Measurements from ENCODE around the gene NUTM2F. TPM values are rescaled to one million over a fixed set of nuclear protein-coding genes. Genes with fewer than 3 reads are reported as not detected.
"Not testable (repeated sequence)": the region's sequence is repeated elsewhere in the genome, so short reads cannot be mapped to it uniquely, and the experiment has no call there.

The NUTM2F gene
- polyA plus RNA-seq, 4 donors, result not detected

DNA sequence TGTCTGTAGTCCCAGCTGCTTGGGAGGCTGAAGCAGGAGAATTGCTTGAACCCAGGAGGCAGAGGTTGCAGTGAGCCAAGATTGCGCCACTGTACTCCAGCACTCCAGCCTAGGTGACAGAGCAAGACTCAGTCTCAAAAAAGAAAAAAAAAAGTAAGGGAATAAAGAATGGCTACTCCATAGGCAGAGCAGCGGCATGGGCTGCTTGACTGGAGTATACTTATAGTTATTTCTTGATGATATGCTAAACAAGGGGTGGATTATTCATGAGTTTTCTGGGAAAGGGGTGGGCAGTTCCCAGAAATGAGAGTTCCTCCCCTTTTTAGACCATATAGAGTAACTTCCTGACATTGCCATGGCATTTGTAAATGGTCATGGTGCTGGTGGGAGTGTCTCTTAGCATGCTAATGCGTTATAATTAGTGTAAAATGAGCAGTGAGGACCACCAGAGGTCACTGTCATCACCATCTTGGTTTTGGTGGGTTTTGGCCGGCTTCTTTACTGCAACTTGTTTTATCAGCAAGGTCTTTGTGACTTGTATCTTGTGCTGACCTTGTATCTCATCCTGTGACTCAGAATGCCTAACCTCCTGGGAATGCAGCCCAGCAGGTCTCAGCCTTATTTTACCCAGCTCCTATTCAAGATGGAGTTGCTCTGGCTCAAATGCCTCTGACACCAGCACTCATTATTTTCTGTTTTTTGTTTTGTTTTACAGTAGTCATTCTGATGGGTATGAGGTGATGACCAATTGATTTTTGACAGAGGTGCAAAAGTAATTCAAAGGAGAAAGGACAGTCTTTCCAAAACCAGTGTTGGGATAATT, 23.7 kb upstream of the NUTM2F start:
- not testable (repeated sequence) for H3K27me3 ChIP-seq (ENCODE audit: control insufficient read depth in 3 of 3, insufficient read depth in 3 of 3, low read length in 3 of 3); FAIRE-seq; H3K9me3 ChIP-seq (ENCODE audit: control insufficient read depth in 2 of 2, insufficient read depth in 1 of 2, low read depth in 1 of 2, low read length in 1 of 2); H3K4me1 ChIP-seq (ENCODE audit: control insufficient read depth in 3 of 3, insufficient read depth in 2 of 3, low read depth in 1 of 3, low read length in 2 of 3); H3K36me3 ChIP-seq (ENCODE audit: control insufficient read depth in 3 of 3, insufficient read depth in 2 of 3, low read depth in 1 of 3, low read length in 3 of 3); H3K4me3 ChIP-seq (ENCODE audit: low read depth in 1 of 3, low read length in 3 of 3); H3K27ac ChIP-seq (ENCODE audit: low read depth in 1 of 3, low read length in 2 of 3); DNase-seq
- WGBS, 3 donors, result 94% methylated on average over 1 of the region's 4 CpGs; no CpG with 5 or more reads in 2 of the 3 donors

DNA sequence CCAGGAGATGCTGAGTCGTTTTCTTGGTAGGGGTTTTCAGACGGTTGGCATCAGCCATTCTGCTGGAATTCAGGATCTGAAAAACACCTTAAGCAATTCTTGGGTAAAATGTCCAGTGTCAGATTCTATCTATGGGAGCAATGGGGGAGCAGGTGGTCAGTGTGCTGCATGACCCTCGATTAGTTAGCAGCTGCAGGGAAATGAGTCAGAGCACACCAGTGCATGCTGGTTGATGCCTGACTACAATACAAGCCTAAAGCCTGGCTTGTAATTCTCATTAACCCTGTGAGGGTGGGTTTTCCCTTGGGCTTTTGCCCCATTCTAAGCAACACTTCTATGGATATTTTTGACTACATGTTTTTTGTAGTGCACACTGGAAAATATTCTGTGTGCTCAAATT, 20.3 kb upstream of the NUTM2F start:
- H3K4me3 ChIP-seq (ENCODE audit: low read depth in 1 of 3, low read length in 3 of 3); H3K27me3 ChIP-seq (ENCODE audit: control insufficient read depth in 3 of 3, insufficient read depth in 3 of 3, low read length in 3 of 3); DNase-seq; H3K9me3 ChIP-seq (ENCODE audit: control insufficient read depth in 2 of 2, insufficient read depth in 1 of 2, low read depth in 1 of 2, low read length in 1 of 2); H3K4me1 ChIP-seq (ENCODE audit: control insufficient read depth in 3 of 3, insufficient read depth in 2 of 3, low read depth in 1 of 3, low read length in 2 of 3); H3K27ac ChIP-seq (ENCODE audit: low read depth in 1 of 3, low read length in 2 of 3); H3K36me3 ChIP-seq (ENCODE audit: control insufficient read depth in 3 of 3, insufficient read depth in 2 of 3, low read depth in 1 of 3, low read length in 3 of 3); FAIRE-seq: not testable (repeated sequence)
- WGBS, 3 donors, result no CpG with 5 or more reads among the region's 3 CpGs

DNA sequence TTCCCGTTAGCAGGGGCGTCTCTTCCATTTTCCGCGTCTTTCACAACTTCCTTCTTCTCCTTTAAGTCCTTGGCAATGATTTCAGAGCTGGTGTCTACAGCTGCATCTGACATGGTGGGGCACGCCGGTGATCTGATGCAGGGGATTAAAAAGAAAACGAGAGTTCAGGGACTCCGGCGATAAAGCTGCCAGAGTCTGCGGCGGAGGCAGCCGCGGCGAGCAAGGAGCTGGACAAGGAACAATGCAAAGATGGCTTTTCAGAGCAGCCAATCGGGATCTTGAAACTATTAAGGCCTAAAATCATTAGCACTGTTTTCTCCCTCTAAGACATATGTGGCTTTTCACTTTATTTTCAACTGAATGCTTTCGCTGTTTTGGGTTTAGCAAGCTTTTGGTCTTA, 19.0 kb upstream of the NUTM2F start:
- H3K4me3 ChIP-seq (ENCODE audit: low read depth in 1 of 3, low read length in 3 of 3); FAIRE-seq; H3K9me3 ChIP-seq (ENCODE audit: control insufficient read depth in 2 of 2, insufficient read depth in 1 of 2, low read depth in 1 of 2, low read length in 1 of 2); H3K4me1 ChIP-seq (ENCODE audit: control insufficient read depth in 3 of 3, insufficient read depth in 2 of 3, low read depth in 1 of 3, low read length in 2 of 3); H3K36me3 ChIP-seq (ENCODE audit: control insufficient read depth in 3 of 3, insufficient read depth in 2 of 3, low read depth in 1 of 3, low read length in 3 of 3); DNase-seq; H3K27me3 ChIP-seq (ENCODE audit: control insufficient read depth in 3 of 3, insufficient read depth in 3 of 3, low read length in 3 of 3); H3K27ac ChIP-seq (ENCODE audit: low read depth in 1 of 3, low read length in 2 of 3): not testable (repeated sequence)
- 92 to 96% (median 94%) methylated on average over 15 to 16 of the region's 16 CpGs for WGBS, 3 donors

DNA sequence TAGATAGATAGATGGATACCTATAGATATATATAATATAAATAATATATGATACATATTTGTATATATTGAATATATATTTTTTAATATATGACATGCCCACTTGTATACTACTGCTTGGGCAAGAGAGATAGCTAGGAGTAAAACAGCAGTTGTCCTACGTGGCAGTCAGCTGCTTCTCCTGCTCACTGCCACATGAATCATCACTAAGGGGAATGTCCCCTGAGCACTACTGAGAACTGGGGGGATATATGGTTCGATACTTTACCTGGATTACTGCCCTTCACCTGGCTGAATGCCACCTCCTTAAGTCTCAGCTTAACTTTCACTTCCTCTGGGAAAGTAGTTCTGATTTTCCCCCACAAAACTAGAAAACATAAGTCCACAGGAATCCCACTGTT, 13.3 kb upstream of the NUTM2F start:
- DNase-seq; H3K4me3 ChIP-seq (ENCODE audit: low read depth in 1 of 3, low read length in 3 of 3); H3K27me3 ChIP-seq (ENCODE audit: control insufficient read depth in 3 of 3, insufficient read depth in 3 of 3, low read length in 3 of 3); FAIRE-seq; H3K27ac ChIP-seq (ENCODE audit: low read depth in 1 of 3, low read length in 2 of 3); H3K4me1 ChIP-seq (ENCODE audit: control insufficient read depth in 3 of 3, insufficient read depth in 2 of 3, low read depth in 1 of 3, low read length in 2 of 3); H3K36me3 ChIP-seq (ENCODE audit: control insufficient read depth in 3 of 3, insufficient read depth in 2 of 3, low read depth in 1 of 3, low read length in 3 of 3); H3K9me3 ChIP-seq (ENCODE audit: control insufficient read depth in 2 of 2, insufficient read depth in 1 of 2, low read depth in 1 of 2, low read length in 1 of 2): not testable (repeated sequence)
- WGBS, 3 donors, result 32 to 56% (median 43%) methylated on average over 2 of the region's 2 CpGs

DNA sequence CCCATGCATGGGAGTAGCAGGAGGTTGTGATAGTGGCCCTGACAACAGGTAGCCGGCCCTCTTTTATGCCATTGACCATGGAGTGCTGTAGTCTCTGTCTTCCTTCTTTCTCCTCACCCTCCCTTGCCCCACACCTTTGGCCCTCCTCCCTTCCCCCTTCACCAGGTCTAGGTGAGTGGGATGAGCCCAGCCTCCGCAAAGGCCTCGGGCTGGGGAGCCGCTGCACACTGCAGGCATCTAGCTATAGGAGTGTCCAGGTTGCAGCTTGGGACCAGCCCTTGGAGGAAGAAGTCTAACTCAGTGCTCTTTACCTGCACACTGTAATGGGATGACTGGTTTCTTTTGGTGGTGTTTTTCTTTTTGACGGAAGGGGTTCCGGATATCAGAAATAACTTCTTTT, 12.3 kb upstream of the NUTM2F start:
- not testable (repeated sequence) for H3K27me3 ChIP-seq (ENCODE audit: control insufficient read depth in 3 of 3, insufficient read depth in 3 of 3, low read length in 3 of 3); H3K4me1 ChIP-seq (ENCODE audit: control insufficient read depth in 3 of 3, insufficient read depth in 2 of 3, low read depth in 1 of 3, low read length in 2 of 3); H3K27ac ChIP-seq (ENCODE audit: low read depth in 1 of 3, low read length in 2 of 3); FAIRE-seq; H3K9me3 ChIP-seq (ENCODE audit: control insufficient read depth in 2 of 2, insufficient read depth in 1 of 2, low read depth in 1 of 2, low read length in 1 of 2); DNase-seq; H3K36me3 ChIP-seq (ENCODE audit: control insufficient read depth in 3 of 3, insufficient read depth in 2 of 3, low read depth in 1 of 3, low read length in 3 of 3); H3K4me3 ChIP-seq (ENCODE audit: low read depth in 1 of 3, low read length in 3 of 3)
- 55 to 97% (median 83%) methylated on average over 2 to 5 of the region's 6 CpGs for WGBS, 3 donors

DNA sequence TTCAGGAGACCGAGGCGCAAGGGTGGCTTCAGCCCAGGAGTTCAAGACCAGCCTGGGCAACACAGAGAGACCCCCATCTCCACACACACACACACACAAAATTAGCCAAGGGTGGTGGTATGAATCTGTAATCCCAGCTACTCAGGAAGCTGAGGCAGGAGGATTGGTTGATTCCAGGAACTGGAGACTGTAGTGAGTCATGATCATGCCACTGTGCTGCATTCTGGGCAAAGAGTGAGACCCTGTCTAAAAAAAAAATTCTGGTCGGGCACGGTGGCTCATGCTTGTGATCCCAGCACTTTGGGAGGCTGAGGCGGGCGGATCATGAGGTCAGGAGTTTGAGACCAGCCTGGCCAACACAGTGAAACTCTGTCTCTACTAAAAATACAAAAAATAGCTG, 11.2 kb upstream of the NUTM2F start:
- FAIRE-seq; H3K4me1 ChIP-seq (ENCODE audit: control insufficient read depth in 3 of 3, insufficient read depth in 2 of 3, low read depth in 1 of 3, low read length in 2 of 3); H3K27me3 ChIP-seq (ENCODE audit: control insufficient read depth in 3 of 3, insufficient read depth in 3 of 3, low read length in 3 of 3); DNase-seq; H3K27ac ChIP-seq (ENCODE audit: low read depth in 1 of 3, low read length in 2 of 3); H3K9me3 ChIP-seq (ENCODE audit: control insufficient read depth in 2 of 2, insufficient read depth in 1 of 2, low read depth in 1 of 2, low read length in 1 of 2); H3K36me3 ChIP-seq (ENCODE audit: control insufficient read depth in 3 of 3, insufficient read depth in 2 of 3, low read depth in 1 of 3, low read length in 3 of 3); H3K4me3 ChIP-seq (ENCODE audit: low read depth in 1 of 3, low read length in 3 of 3): not testable (repeated sequence)
- WGBS, 3 donors, result 87 to 94% (median 90%) methylated on average over 6 of the region's 6 CpGs

DNA sequence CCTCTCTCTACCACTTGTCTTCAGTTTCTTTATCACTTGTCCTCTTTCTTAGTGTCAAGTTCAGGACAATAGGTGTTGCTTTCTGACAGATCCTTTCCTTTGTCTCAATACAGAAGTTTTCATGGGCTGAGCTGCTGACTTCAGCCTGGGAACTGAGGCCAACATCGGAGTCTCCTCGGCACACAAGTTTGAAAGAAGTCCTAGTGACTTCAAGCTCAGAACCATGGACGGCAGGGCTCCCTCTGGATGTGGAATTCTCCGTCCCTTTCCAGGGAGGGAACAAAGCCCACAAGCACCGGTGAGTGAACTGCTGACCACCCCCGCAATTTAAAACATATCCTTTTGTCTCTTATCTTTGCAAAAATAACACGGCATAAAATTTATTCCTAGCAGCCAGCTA, 10.3 kb upstream of the NUTM2F start:
- 78 to 84% (median 82%) methylated on average over 6 to 7 of the region's 7 CpGs for WGBS, 3 donors
- not testable (repeated sequence) for DNase-seq; H3K4me1 ChIP-seq (ENCODE audit: control insufficient read depth in 3 of 3, insufficient read depth in 2 of 3, low read depth in 1 of 3, low read length in 2 of 3); FAIRE-seq; H3K27me3 ChIP-seq (ENCODE audit: control insufficient read depth in 3 of 3, insufficient read depth in 3 of 3, low read length in 3 of 3); H3K4me3 ChIP-seq (ENCODE audit: low read depth in 1 of 3, low read length in 3 of 3); H3K9me3 ChIP-seq (ENCODE audit: control insufficient read depth in 2 of 2, insufficient read depth in 1 of 2, low read depth in 1 of 2, low read length in 1 of 2); H3K36me3 ChIP-seq (ENCODE audit: control insufficient read depth in 3 of 3, insufficient read depth in 2 of 3, low read depth in 1 of 3, low read length in 3 of 3); H3K27ac ChIP-seq (ENCODE audit: low read depth in 1 of 3, low read length in 2 of 3)

DNA sequence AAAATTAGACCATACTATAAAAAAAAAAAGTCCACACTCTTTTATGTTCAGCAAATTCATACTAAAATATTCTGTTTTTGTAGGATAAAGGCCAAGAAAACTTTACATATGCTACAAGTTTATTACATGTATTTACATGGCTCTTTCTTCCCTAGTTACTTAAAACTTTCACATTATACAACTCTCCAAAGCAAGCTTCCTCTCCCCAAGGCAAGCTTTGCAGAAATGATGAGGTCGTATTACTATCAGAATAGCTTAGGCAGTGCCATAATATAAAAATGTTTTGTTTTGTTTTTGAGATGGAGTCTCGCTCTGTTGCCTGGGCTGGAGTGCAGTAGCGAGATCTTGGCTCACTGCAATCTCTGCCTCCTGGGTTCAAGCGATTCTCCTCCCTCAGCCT, 8.0 kb upstream of the NUTM2F start:
- FAIRE-seq; H3K4me1 ChIP-seq (ENCODE audit: control insufficient read depth in 3 of 3, insufficient read depth in 2 of 3, low read depth in 1 of 3, low read length in 2 of 3): not testable (repeated sequence)
- WGBS, 3 donors, result 90 to 94% (median 92%) methylated on average over 3 to 4 of the region's 4 CpGs

DNA sequence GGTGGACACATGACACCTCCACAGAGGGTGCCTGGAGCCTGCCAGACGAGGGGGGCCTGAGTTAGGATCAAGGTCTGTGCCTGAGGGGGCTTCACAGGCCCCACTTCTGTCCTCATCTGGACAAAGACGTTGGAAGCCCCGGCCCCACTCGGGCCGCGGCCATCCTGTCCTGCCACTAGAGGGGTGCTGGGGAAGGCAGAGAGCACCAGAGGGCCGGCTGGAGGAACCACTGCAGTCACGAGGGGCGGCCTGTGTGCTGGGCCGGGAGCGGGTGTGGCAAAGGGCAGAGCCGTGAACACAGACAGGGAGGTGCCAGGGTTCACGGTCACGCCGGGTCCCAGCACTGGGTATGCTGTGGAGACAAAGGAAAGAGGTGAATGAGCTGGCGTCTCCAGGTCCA, 2.9 kb downstream of the NUTM2F start:
- 30 to 60% (median 32%) methylated on average over 15 of the region's 16 CpGs for WGBS, 3 donors
- H3K4me3 ChIP-seq (ENCODE audit: low read depth in 1 of 3, low read length in 3 of 3); H3K27ac ChIP-seq (ENCODE audit: low read depth in 1 of 3, low read length in 2 of 3); H3K4me1 ChIP-seq (ENCODE audit: control insufficient read depth in 3 of 3, insufficient read depth in 2 of 3, low read depth in 1 of 3, low read length in 2 of 3); H3K36me3 ChIP-seq (ENCODE audit: control insufficient read depth in 3 of 3, insufficient read depth in 2 of 3, low read depth in 1 of 3, low read length in 3 of 3); FAIRE-seq; H3K9me3 ChIP-seq (ENCODE audit: control insufficient read depth in 2 of 2, insufficient read depth in 1 of 2, low read depth in 1 of 2, low read length in 1 of 2); H3K27me3 ChIP-seq (ENCODE audit: control insufficient read depth in 3 of 3, insufficient read depth in 3 of 3, low read length in 3 of 3): not testable (repeated sequence)
- DNase-seq, result peak in 1 of 2 donors; percentile 11

More for the DNA sequence above, 8.0 kb upstream of the NUTM2F start:
- not testable (repeated sequence) for H3K4me3 ChIP-seq (ENCODE audit: low read depth in 1 of 3, low read length in 3 of 3); DNase-seq; H3K9me3 ChIP-seq (ENCODE audit: control insufficient read depth in 2 of 2, insufficient read depth in 1 of 2, low read depth in 1 of 2, low read length in 1 of 2); H3K27me3 ChIP-seq (ENCODE audit: control insufficient read depth in 3 of 3, insufficient read depth in 3 of 3, low read length in 3 of 3); H3K27ac ChIP-seq (ENCODE audit: low read depth in 1 of 3, low read length in 2 of 3); H3K36me3 ChIP-seq (ENCODE audit: control insufficient read depth in 3 of 3, insufficient read depth in 2 of 3, low read depth in 1 of 3, low read length in 3 of 3)
